Left hindlimb (tissue), 1 donor: ENCODE data around the gene NFKBIL1.

Experiments used
- DNase-seq: peaks from one replicate; pipeline ENCODE4 v3.0.0-alpha.2; 2018

The NFKBIL1 gene

GRCh38 chr6:31567531-31568370 lies 20.3 kb downstream of the NFKBIL1 start:
- DNase-seq: no peak

GRCh38 chr6:31568537-31568961 lies 21.1 kb downstream of the NFKBIL1 start:
- DNase-seq: no peak

GRCh38 chr6:31569861-31570536 lies 22.6 kb downstream of the NFKBIL1 start:
- DNase-seq: no peak

- no peak for DNase-seq
These were observed 24.9 kb downstream of the NFKBIL1 start, which contains the start of gene LTA for GRCh38 chr6:31572041-31572911. LTA (plus strand) TSS chr6:31572289; CDS start chr6:31572743, 454 bp downstream.

- DNase-seq: no peak
These were observed 26.1 kb downstream of the NFKBIL1 start for GRCh38 chr6:31573239-31574105.

GRCh38 chr6:31574106-31575061 lies 27.0 kb downstream of the NFKBIL1 start:
- no peak for DNase-seq

GRCh38 chr6:31575335-31575901 lies 28.0 kb downstream of the NFKBIL1 start, which contains the start of gene TNF:
TNF (plus strand) TSS chr6:31575565; CDS start chr6:31575742, 177 bp downstream.
- no peak for DNase-seq

- DNase-seq: no peak
These were observed 28.7 kb downstream of the NFKBIL1 start for GRCh38 chr6:31575952-31576685.

GRCh38 chr6:31576897-31577578 lies 29.6 kb downstream of the NFKBIL1 start:
- no peak for DNase-seq

GRCh38 chr6:31577579-31577966 lies 30.2 kb downstream of the NFKBIL1 start:
- DNase-seq: no peak

GRCh38 chr6:31578184-31579118 lies 31.0 kb downstream of the NFKBIL1 start:
- DNase-seq: no peak

- DNase-seq: no peak
These were observed 31.7 kb downstream of the NFKBIL1 start for GRCh38 chr6:31579119-31579505.

GRCh38 chr6:31579546-31580437 lies 32.4 kb downstream of the NFKBIL1 start:
- no peak for DNase-seq

- DNase-seq: no peak
These were observed 33.0 kb downstream of the NFKBIL1 start for GRCh38 chr6:31580438-31580740.

GRCh38 chr6:31580807-31581433 lies 33.5 kb downstream of the NFKBIL1 start:
- peak; percentile 90 for DNase-seq

GRCh38 chr6:31581434-31582229 lies 34.2 kb downstream of the NFKBIL1 start:
- no peak for DNase-seq
